Measurements from ENCODE around the gene FOXRED1. TPM values are rescaled to one million over a fixed set of nuclear protein-coding genes. Genes with fewer than 3 reads are reported as not detected.

The FOXRED1 gene
- total RNA-seq, 1 donor from 2014 or later = 1.8 TPM

DNA sequence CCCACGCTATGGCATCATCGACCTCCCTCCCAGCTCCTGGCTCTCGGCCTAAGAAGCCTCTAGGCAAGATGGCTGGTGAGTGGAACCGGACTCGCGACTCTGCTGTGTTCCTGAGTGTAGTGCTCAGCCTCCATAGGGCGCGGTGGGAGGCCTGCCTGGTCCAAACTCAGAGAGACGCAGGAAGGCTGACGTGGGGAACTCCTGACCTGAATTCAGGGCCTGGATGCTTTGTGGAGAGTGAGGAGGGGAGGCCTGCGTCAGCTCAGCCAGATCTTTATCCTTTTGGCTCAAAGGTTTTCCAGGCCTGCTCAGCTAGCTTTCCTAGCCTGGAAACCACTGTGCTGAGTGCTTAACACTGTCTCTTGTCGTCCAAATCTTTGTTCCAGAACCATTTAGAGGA, 21.9 kb downstream of the FOXRED1 start:
- no peaks in the 10 kb centered on the region for H3K4me1 ChIP-seq
- TF ChIP-seq, protein P1, sequence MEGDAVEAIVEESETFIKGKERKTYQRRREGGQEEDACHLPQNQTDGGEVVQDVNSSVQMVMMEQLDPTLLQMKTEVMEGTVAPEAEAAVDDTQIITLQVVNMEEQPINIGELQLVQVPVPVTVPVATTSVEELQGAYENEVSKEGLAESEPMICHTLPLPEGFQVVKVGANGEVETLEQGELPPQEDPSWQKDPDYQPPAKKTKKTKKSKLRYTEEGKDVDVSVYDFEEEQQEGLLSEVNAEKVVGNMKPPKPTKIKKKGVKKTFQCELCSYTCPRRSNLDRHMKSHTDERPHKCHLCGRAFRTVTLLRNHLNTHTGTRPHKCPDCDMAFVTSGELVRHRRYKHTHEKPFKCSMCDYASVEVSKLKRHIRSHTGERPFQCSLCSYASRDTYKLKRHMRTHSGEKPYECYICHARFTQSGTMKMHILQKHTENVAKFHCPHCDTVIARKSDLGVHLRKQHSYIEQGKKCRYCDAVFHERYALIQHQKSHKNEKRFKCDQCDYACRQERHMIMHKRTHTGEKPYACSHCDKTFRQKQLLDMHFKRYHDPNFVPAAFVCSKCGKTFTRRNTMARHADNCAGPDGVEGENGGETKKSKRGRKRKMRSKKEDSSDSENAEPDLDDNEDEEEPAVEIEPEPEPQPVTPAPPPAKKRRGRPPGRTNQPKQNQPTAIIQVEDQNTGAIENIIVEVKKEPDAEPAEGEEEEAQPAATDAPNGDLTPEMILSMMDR (IDR thresholded peaks at IDR 0.05) = no peak
- no peaks in the 10 kb centered on the region for H3K9me3 ChIP-seq
- intact Hi-C loops (cut with DNase I) = no loop called here
- no peak overlapping the region for H3K4me3 ChIP-seq
- H3K27me3 ChIP-seq = no peaks in the 10 kb centered on the region
- no peak for DNase-seq (ENCODE audit: low spot score in 2 of 2)
- no peak overlapping the region for H3K27ac ChIP-seq
- peaks cover 50 to 56% of the 10 kb centered on the region in 2 donors for H3K36me3 ChIP-seq

DNA sequence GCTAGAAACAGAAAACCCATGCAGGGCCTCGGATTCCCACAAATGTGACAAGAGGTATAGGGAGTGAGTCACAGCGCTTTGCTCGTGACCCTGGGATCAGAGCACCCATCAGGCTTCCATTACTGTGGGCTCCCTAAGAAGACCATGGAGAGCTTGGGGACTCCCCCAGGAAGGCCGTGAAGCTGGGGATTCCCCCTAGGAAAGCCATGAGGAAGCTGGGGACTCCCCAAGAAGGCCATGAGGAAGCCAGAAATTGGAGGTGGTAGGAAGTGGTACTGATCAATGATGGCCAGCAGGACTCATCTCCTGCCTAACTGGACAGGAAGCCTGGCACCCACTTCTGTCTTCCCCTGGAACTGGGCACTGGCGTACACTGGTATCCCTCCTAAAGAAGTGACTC, 24.8 kb downstream of the FOXRED1 start:
- Histone ChIP-seq H3K27me3 (no peaks in the 10 kb centered on the region), H3K27ac (no peak overlapping the region), H3K4me3 (no peak overlapping the region), H3K4me1 (no peaks in the 10 kb centered on the region), H3K36me3 (peaks cover 54 to 60% of the 10 kb centered on the region in 2 donors), H3K9me3 (no peaks in the 10 kb centered on the region)
- intact Hi-C loops (cut with DNase I) = no loop called here
- DNase-seq (ENCODE audit: low spot score in 2 of 2) = no peak
- TF ChIP-seq, protein P1 (IDR thresholded peaks at IDR 0.05) = no peak

DNA sequence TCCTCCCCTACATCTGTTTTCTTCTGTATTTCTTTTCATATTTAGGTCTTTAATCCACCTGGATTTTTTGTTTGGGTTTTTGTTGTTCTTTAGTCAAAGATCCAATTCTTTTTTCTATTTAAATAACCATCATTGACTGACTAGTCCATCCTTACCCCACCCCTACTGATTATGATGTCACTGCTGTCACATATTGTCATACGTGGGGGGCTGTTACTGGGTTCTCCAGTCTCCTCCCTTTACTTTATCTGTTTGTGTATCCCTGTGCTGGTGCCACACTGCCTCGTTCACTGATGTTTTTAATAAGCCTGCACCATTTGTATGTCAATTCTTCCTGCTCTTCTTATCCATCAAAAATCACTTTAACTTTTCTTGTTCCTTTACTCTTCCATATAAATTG, 28.1 kb downstream of the FOXRED1 start:
- H3K4me3 ChIP-seq = no peak overlapping the region
- DNase-seq (ENCODE audit: low spot score in 2 of 2) = no peak
- H3K36me3 ChIP-seq = peaks cover 32 to 53% of the 10 kb centered on the region in 2 donors
- no peaks in the 10 kb centered on the region for H3K9me3 ChIP-seq
- intact Hi-C loops (cut with DNase I) = no loop called here
- no peaks in the 10 kb centered on the region for H3K27me3 ChIP-seq
- no peak overlapping the region for H3K27ac ChIP-seq
- H3K4me1 ChIP-seq = no peaks in the 10 kb centered on the region
- TF ChIP-seq, protein P1 (IDR thresholded peaks at IDR 0.05) = no peak

DNA sequence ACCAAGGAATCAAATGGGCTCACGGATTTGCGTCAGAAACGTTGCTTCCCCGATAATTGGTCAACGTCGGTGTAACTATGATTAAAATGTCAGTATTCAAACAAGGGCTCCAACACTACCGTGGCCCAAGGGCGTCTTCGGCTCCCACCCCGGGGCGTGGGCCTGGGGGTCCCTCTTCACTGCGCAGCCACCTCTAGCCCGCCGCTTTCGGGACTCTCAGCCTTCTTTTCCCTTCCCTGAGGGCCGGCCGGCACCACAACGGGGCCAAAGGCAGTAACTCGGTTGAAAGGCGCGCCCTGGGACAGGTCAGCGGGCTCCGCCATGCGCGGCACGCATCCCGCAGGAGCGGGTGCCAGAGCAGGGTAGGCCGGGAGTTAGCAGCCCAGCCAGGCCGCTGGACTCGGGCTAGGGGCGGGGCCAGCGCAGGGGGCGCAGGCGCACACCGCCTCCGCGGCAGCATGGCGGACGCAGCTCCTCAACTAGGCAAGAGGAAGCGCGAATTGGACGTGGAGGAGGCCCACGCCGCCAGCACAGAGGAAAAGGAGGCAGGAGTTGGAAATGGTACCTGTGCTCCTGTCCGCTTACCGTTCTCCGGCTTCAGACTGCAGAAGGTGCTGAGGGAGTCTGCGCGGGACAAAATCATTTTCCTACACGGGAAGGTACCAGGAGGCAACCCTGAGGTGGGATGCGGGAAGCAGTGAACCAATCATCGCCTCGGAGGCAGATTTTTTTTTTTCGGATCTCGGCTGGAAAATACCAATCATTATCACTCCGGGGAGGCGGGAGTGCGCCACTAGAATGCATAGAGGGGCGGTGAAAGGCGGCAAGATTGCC, 34.9 kb downstream of the FOXRED1 start, which contains the start of gene DCPS:
Gene DCPS, plus strand, starts transcription at position 438 of the 834 bp plus-strand sequence. Its CDS starts 21 bp downstream, at position 459.
- intact Hi-C loops (cut with DNase I) = loop anchor here (1.0 to 2.0 kb wide), 3 partner anchors 21 to 111 kb away; partner anchors contain the start of genes SRPRA and TIRAP
- TF ChIP-seq, protein P1 (IDR thresholded peaks at IDR 0.05) = no peak
- H3K4me1 ChIP-seq = peaks cover 0 to 6% of the 10 kb centered on the region in 2 donors
- H3K36me3 ChIP-seq = peaks cover 4 to 17% of the 10 kb centered on the region in 2 donors
- peak within 1 kb of the TSS; percentile 56 to 74 for H3K4me3 ChIP-seq
- peak; percentile 54 to 94 for DNase-seq (ENCODE audit: low spot score in 2 of 2)
- no peaks in the 10 kb centered on the region for H3K27me3 ChIP-seq
- no peaks in the 10 kb centered on the region for H3K9me3 ChIP-seq
- peak within 1 kb of the TSS; percentile 80 to 94 for H3K27ac ChIP-seq

DNA sequence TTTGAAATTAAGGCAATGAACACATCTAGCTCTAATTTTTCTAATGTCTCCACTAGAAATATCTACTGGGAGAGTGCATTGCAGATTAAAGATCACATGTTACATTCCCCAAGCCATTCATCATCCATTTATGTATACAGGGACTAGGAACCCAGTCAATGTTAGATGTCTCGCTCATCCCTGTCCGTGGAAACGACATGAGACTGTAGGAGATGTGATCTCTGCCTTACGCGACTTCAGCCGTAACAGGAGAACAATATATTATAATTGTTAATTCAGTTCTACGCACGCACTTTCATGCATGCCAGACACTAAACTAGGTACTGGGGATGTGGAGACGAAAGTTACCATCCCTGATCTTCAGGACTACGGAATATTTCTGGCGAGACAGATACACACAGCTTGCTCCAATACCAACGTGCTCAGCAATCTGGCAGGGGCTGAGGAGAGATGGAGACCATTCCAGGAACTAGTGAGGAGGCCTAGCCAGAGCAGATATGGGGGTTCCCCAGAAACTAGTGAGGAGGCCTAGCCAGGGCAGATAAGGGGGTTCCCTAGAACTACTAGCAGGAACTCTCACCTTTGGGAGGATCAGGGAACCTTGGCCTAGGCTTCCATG, 35.6 kb downstream of the FOXRED1 start:
- no peak for DNase-seq (ENCODE audit: low spot score in 2 of 2)

More for the DNA sequence above, 35.6 kb downstream of the FOXRED1 start:
- peak overlapping the region; percentile 80 to 94 for H3K27ac ChIP-seq
- H3K9me3 ChIP-seq = no peaks in the 10 kb centered on the region
- no peaks in the 10 kb centered on the region for H3K27me3 ChIP-seq
- H3K4me3 ChIP-seq = peak overlapping the region; percentile 56 to 74
- H3K4me1 ChIP-seq = peaks cover 0 to 6% of the 10 kb centered on the region in 2 donors
- TF ChIP-seq, protein P1 (IDR thresholded peaks at IDR 0.05) = no peak
- peaks cover 3 to 11% of the 10 kb centered on the region in 2 donors for H3K36me3 ChIP-seq
- intact Hi-C loops (cut with DNase I) = loop anchor here (1.0 to 2.0 kb wide), 3 partner anchors 21 to 110 kb away; partner anchors contain the start of genes SRPRA and TIRAP

Data from ascending aorta (tissue), 2 donors.